K562 treated with DMSO at 1 percent for 12 hours (cell line): Measurements from ENCODE around the gene CD72. TPM values are rescaled to one million over a fixed set of nuclear protein-coding genes. Genes with fewer than 3 reads are reported as not detected.

ENCODE experiments used
- total RNA-seq: library from RNA; unstranded; fragments of 300-600 nt; gene quantifications from 2 replicates; pipeline ENCODE4 v1.2.3, GENCODE V29; 2022; ENCODE audit not compliant: insufficient read depth

Gene CD72, protein sequence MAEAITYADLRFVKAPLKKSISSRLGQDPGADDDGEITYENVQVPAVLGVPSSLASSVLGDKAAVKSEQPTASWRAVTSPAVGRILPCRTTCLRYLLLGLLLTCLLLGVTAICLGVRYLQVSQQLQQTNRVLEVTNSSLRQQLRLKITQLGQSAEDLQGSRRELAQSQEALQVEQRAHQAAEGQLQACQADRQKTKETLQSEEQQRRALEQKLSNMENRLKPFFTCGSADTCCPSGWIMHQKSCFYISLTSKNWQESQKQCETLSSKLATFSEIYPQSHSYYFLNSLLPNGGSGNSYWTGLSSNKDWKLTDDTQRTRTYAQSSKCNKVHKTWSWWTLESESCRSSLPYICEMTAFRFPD
- 1.2 TPM in 1 of 2 replicates, not detected in the other for total RNA-seq

DNA sequence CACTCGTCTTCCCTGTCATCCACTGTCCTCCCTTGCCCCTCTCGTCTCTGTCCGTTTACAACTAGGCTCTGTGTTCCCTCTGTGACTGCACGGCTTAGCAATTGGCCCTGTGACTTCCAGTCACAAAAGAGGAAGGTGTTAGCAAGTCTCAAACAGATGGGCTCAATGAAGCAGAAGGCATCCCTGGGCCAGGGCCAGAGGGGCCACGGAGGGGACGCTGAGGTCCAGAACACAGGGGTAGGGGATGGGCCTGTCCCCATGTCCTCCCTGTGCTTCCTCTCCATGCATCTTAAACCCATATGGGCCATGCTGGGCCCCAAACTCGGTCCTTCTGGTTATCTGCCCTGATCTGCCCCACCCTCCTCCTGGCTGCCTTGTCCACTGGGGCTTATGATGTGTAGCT, at the start of gene CD72:
TSS of gene CD72 (minus strand) at position 89 of the 403 bp plus-strand sequence. CDS start 110 bp downstream, outside the sequence.

GRCh38 chr9:35664531-35665470, 46.6 kb upstream of the CD72 start, which contains the start of gene ARHGEF39:
Gene ARHGEF39, minus strand, starts transcription at chr9:35665195. Its CDS starts 26 bp downstream, at chr9:35665169.

DNA sequence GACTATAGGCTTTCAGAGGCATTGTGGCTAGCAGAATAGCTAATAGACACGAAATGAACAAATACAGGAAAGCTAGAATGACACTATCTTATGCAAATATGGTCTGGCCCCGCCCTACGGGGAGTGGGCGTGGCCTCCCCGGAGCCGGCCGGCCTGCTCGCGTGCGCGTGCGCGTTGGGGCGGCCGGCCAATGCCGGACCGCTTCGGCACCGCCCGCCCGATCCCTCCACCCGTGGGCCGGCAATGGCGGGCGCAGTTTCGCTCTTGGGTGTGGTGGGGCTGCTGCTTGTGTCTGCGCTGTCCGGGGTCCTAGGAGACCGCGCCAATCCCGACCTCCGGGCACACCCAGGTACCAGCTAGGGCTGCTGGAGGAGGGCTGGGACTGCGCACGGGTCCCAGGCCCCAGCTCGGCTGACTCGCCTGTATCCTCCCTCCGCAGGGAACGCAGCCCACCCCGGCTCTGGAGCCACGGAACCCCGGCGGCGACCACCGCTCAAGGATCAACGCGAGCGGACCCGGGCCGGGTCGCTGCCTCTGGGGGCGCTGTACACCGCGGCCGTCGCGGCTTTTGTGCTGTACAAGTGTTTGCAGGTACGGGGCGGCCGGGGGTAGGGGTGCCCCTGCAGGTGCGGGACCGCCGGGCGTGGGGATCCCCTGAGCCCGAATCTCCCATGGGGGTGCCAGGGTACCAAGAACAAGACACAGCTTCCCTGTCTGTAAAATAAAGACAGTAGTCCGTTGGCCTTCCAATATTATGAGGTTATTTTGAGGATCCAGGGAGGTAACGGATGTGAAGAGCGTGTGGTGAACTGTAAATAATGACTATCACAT, 40.1 kb upstream of the CD72 start, which contains the start of gene CCDC107:
TSS of gene CCDC107 (plus strand) at position 156 of the 831 bp plus-strand sequence. CDS start at position 244, 88 bp downstream.

DNA sequence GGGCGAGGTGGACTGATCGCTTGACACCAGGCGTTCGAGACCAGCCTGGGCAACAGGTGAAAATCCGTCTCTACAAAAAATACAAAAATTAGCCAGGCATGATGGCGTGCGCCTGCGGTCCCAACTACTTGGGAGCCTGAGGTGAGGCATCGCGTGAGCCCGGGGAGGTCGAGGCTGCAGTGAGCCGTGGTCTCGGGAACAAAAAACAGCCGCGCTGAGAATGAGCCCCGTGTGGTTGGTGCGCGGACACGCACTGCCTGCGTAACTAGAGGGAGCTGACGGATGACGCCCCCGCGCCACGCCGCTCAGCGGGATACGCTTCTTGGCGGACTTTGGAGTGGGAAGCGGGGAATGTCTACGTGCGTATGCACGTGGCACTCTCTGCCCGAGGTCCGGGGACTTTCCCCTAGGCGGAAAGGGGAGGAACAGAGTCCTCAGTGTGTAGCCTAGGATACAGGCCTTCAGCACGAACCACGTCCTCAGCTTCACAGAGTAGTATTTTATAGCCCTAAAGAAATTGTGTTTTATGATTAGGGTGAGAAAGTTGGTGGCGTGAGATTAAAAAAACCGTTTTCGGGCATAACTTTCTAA, 39.4 kb upstream of the CD72 start, which contains the start of gene RMRP:
TSS of gene RMRP (minus strand) at position 474 of the 591 bp plus-strand sequence.

DNA sequence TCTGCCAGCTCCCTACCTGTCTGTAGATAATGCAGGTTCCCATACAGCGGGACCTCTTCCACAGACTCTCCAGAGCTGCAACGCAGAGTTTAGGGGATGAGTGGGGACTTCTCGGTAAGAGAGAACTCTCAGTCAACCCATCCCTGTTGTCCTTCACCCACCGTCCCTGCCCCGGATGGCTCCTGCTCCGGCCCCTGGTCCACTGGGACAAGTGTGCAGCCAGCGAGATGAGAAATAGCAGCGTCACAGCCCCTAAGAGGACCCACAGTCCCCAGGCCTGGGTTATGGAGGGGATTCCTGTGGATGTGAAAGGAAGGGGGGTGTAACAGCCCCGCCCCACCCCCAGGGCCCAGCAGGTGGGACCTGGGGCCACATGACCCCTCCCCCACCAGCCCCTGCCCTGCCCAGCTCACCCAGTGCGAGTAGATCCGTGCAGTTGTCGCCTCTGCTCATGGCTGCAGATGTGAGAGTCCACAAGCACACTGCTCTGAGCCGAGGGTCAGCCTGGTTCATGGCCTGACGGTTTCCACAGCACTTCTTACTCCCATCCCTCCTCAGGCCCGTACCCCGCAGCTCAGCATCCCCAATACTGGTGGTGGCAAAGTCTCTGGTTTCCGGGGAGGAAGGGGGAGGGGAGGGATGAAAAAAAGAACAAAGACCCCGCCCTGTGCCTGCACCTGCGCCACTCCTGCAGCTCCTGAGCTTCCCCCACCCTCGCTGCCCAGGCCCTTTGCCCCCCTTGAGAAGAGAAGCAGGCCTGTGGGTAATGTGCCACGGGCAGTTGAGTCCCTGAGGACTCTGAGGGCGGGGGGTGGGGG, 32.3 kb upstream of the CD72 start, which contains the start of gene SIT1:
TSS of gene SIT1 (minus strand) at position 591 of the 818 bp plus-strand sequence. CDS start at position 513, 78 bp downstream.

GRCh38 chr9:35604578-35605350, 13.4 kb downstream of the CD72 start, which contains the start of gene TESK1:
Gene TESK1, plus strand, starts transcription at chr9:35605262. Its CDS starts 358 bp downstream, at chr9:35605620.

Other genes starting within 250 kb of the CD72 start
- 4.4 and 10.3 TPM in 2 replicates for gene RUSC2, start 128.3 kb downstream of the CD72 start, total RNA-seq
- 10.3 and 21.6 TPM in 2 replicates for gene TESK1, start 13.2 kb downstream of the CD72 start, total RNA-seq
- gene SIT1, start 32.5 kb upstream of the CD72 start, total RNA-seq, result not detected in 2 replicates
- gene RMRP, start 39.6 kb upstream of the CD72 start, total RNA-seq, result not detected in 2 replicates
- 16.5 and 19.3 TPM in 2 replicates for gene CCDC107, start 39.9 kb upstream of the CD72 start, total RNA-seq
- 6.5 and 15.3 TPM in 2 replicates for gene ARHGEF39, start 46.8 kb upstream of the CD72 start, total RNA-seq
- gene CA9, start 55.5 kb upstream of the CD72 start, total RNA-seq, result 0.68 and 6.6 TPM in 2 replicates
- gene TPM2, start 71.5 kb upstream of the CD72 start, total RNA-seq, result 3.0 and 3.1 TPM in 2 replicates
- 73.8 and 145 TPM in 2 replicates for gene TLN1, start 113.8 kb upstream of the CD72 start, total RNA-seq
- 31.0 and 35.1 TPM in 2 replicates for gene CREB3, start 114.3 kb upstream of the CD72 start, total RNA-seq
- gene GBA2, start 130.8 kb upstream of the CD72 start, total RNA-seq, result 30.1 and 65.7 TPM in 2 replicates
- 3.0 and 13.3 TPM in 2 replicates for gene RGP1, start 130.9 kb upstream of the CD72 start, total RNA-seq
- gene MSMP, start 135.9 kb upstream of the CD72 start, total RNA-seq, result not detected in 2 replicates
- 1.5 and 3.2 TPM in 2 replicates for gene NPR2, start 173.2 kb upstream of the CD72 start, total RNA-seq
- not detected in 2 replicates for gene SPAG8, start 193.8 kb upstream of the CD72 start, total RNA-seq
- 60.7 and 93.3 TPM in 2 replicates for gene HINT2, start 196.6 kb upstream of the CD72 start, total RNA-seq
- not detected in 2 replicates for gene FAM221B, start 210.3 kb upstream of the CD72 start, total RNA-seq
- 2.4 and 4.2 TPM in 2 replicates for gene TMEM8B, start 210.8 kb upstream of the CD72 start, total RNA-seq